DOHH2 (cell line): ENCODE measurements around the gene TCF25.

ENCODE experiments used
- CTCF ChIP-seq: fragments of 200-600 bp; sonication (generic); IDR thresholded peaks from one replicate; pipeline ENCODE4 v1.5.1; 2014; ENCODE audit warnings: antibody characterized with exemption, mild to moderate bottlenecking, low read depth, low read length; ENCODE audit not compliant: poor library complexity, severe bottlenecking
- EZH2phosphoT487 ChIP-seq: fragments of 200-600 bp; sonication (generic); IDR thresholded peaks from 2 replicates; pipeline ENCODE4 v1.6.1; 2017; ENCODE audit warnings: borderline replicate concordance, mild to moderate bottlenecking, antibody characterized with exemption, low read length, moderate library complexity, mixed read lengths

- no peak for TF ChIP-seq CTCF
- TF ChIP-seq EZH2phosphoT487 = no peak
Measured at GRCh38 chr16:89890200-89890599, 16.8 kb downstream of the TCF25 start.
